ENCODE data around the gene KCTD6.

The KCTD6 gene

GRCh38 chr3:58502872-58503271 lies 11.0 kb downstream of the KCTD6 start:
- Histone ChIP-seq H3K4me3 (ENCODE audit: low read length in 2 of 2) (no peak overlapping the region), H3K27me3 (ENCODE audit: control insufficient read depth in 2 of 2, insufficient read depth in 2 of 2, low read length in 2 of 2) (no peaks in the 10 kb centered on the region), H3K27ac (ENCODE audit: low read depth in 2 of 2, low read length in 2 of 2) (no peak overlapping the region), H3K4me1 (ENCODE audit: control insufficient read depth in 2 of 2, insufficient read depth in 2 of 2, low read length in 2 of 2) (no peaks in the 10 kb centered on the region), H3K9me3 (ENCODE audit: control insufficient read depth in 2 of 2, low read length in 2 of 2) (no peaks in the 10 kb centered on the region), H3K9ac (ENCODE audit: low read depth in 1 of 2, low read length in 2 of 2) (no peak overlapping the region), H3K36me3 (ENCODE audit: control insufficient read depth in 2 of 2, insufficient read depth in 2 of 2, low read length in 2 of 2) (peaks cover 10 to 20% of the 10 kb centered on the region in 2 donors)

- no peak overlapping the region for H3K9ac ChIP-seq (ENCODE audit: low read depth in 1 of 2, low read length in 2 of 2)
- H3K9me3 ChIP-seq (ENCODE audit: control insufficient read depth in 2 of 2, low read length in 2 of 2), result no peaks in the 10 kb centered on the region
- no peak overlapping the region for H3K4me3 ChIP-seq (ENCODE audit: low read length in 2 of 2)
- H3K4me1 ChIP-seq (ENCODE audit: control insufficient read depth in 2 of 2, insufficient read depth in 2 of 2, low read length in 2 of 2), result no peaks in the 10 kb centered on the region
- H3K36me3 ChIP-seq (ENCODE audit: control insufficient read depth in 2 of 2, insufficient read depth in 2 of 2, low read length in 2 of 2), result peaks cover 4 to 11% of the 10 kb centered on the region in 2 donors
- no peaks in the 10 kb centered on the region for H3K27me3 ChIP-seq (ENCODE audit: control insufficient read depth in 2 of 2, insufficient read depth in 2 of 2, low read length in 2 of 2)
- no peak overlapping the region for H3K27ac ChIP-seq (ENCODE audit: low read depth in 2 of 2, low read length in 2 of 2)
Measured at GRCh38 chr3:58507356-58508078, 15.6 kb downstream of the KCTD6 start.

GRCh38 chr3:58508437-58508836 lies 16.5 kb downstream of the KCTD6 start:
- Histone ChIP-seq H3K4me3 (ENCODE audit: low read length in 2 of 2) (no peak overlapping the region), H3K27ac (ENCODE audit: low read depth in 2 of 2, low read length in 2 of 2) (no peak overlapping the region), H3K9me3 (ENCODE audit: control insufficient read depth in 2 of 2, low read length in 2 of 2) (no peaks in the 10 kb centered on the region), H3K36me3 (ENCODE audit: control insufficient read depth in 2 of 2, insufficient read depth in 2 of 2, low read length in 2 of 2) (peaks cover 9 to 15% of the 10 kb centered on the region in 2 donors), H3K4me1 (ENCODE audit: control insufficient read depth in 2 of 2, insufficient read depth in 2 of 2, low read length in 2 of 2) (no peaks in the 10 kb centered on the region), H3K27me3 (ENCODE audit: control insufficient read depth in 2 of 2, insufficient read depth in 2 of 2, low read length in 2 of 2) (no peaks in the 10 kb centered on the region), H3K9ac (ENCODE audit: low read depth in 1 of 2, low read length in 2 of 2) (no peak overlapping the region)

GRCh38 chr3:58514405-58514804 lies 22.5 kb downstream of the KCTD6 start:
- Histone ChIP-seq H3K9ac (ENCODE audit: low read depth in 1 of 2, low read length in 2 of 2) (no peak overlapping the region), H3K9me3 (ENCODE audit: control insufficient read depth in 2 of 2, low read length in 2 of 2) (no peaks in the 10 kb centered on the region), H3K4me3 (ENCODE audit: low read length in 2 of 2) (no peak overlapping the region), H3K27me3 (ENCODE audit: control insufficient read depth in 2 of 2, insufficient read depth in 2 of 2, low read length in 2 of 2) (no peaks in the 10 kb centered on the region), H3K27ac (ENCODE audit: low read depth in 2 of 2, low read length in 2 of 2) (no peak overlapping the region), H3K4me1 (ENCODE audit: control insufficient read depth in 2 of 2, insufficient read depth in 2 of 2, low read length in 2 of 2) (no peaks in the 10 kb centered on the region), H3K36me3 (ENCODE audit: control insufficient read depth in 2 of 2, insufficient read depth in 2 of 2, low read length in 2 of 2) (peaks cover 16 to 28% of the 10 kb centered on the region in 2 donors)

- no peaks in the 10 kb centered on the region for H3K27me3 ChIP-seq (ENCODE audit: control insufficient read depth in 2 of 2, insufficient read depth in 2 of 2, low read length in 2 of 2)
- no peak overlapping the region for H3K4me3 ChIP-seq (ENCODE audit: low read length in 2 of 2)
- peaks cover 17 to 27% of the 10 kb centered on the region in 2 donors for H3K36me3 ChIP-seq (ENCODE audit: control insufficient read depth in 2 of 2, insufficient read depth in 2 of 2, low read length in 2 of 2)
- H3K27ac ChIP-seq (ENCODE audit: low read depth in 2 of 2, low read length in 2 of 2), result no peak overlapping the region
- H3K9ac ChIP-seq (ENCODE audit: low read depth in 1 of 2, low read length in 2 of 2), result no peak overlapping the region
- no peaks in the 10 kb centered on the region for H3K9me3 ChIP-seq (ENCODE audit: control insufficient read depth in 2 of 2, low read length in 2 of 2)
- H3K4me1 ChIP-seq (ENCODE audit: control insufficient read depth in 2 of 2, insufficient read depth in 2 of 2, low read length in 2 of 2), result no peaks in the 10 kb centered on the region
Measured at GRCh38 chr3:58518291-58518789, 26.4 kb downstream of the KCTD6 start.

- no peaks in the 10 kb centered on the region for H3K9me3 ChIP-seq (ENCODE audit: control insufficient read depth in 2 of 2, low read length in 2 of 2)
- no peaks in the 10 kb centered on the region for H3K4me1 ChIP-seq (ENCODE audit: control insufficient read depth in 2 of 2, insufficient read depth in 2 of 2, low read length in 2 of 2)
- H3K36me3 ChIP-seq (ENCODE audit: control insufficient read depth in 2 of 2, insufficient read depth in 2 of 2, low read length in 2 of 2), result peaks cover 20 to 25% of the 10 kb centered on the region in 2 donors
- H3K27me3 ChIP-seq (ENCODE audit: control insufficient read depth in 2 of 2, insufficient read depth in 2 of 2, low read length in 2 of 2), result no peaks in the 10 kb centered on the region
- no peak overlapping the region for H3K9ac ChIP-seq (ENCODE audit: low read depth in 1 of 2, low read length in 2 of 2)
- H3K27ac ChIP-seq (ENCODE audit: low read depth in 2 of 2, low read length in 2 of 2), result no peak overlapping the region
- H3K4me3 ChIP-seq (ENCODE audit: low read length in 2 of 2), result no peak overlapping the region
Measured at GRCh38 chr3:58519668-58520402, 27.9 kb downstream of the KCTD6 start.

- Histone ChIP-seq H3K4me1 (ENCODE audit: control insufficient read depth in 2 of 2, insufficient read depth in 2 of 2, low read length in 2 of 2) (no peaks in the 10 kb centered on the region), H3K27ac (ENCODE audit: low read depth in 2 of 2, low read length in 2 of 2) (no peak overlapping the region), H3K9ac (ENCODE audit: low read depth in 1 of 2, low read length in 2 of 2) (no peak overlapping the region), H3K9me3 (ENCODE audit: control insufficient read depth in 2 of 2, low read length in 2 of 2) (no peaks in the 10 kb centered on the region), H3K27me3 (ENCODE audit: control insufficient read depth in 2 of 2, insufficient read depth in 2 of 2, low read length in 2 of 2) (no peaks in the 10 kb centered on the region), H3K4me3 (ENCODE audit: low read length in 2 of 2) (no peak overlapping the region), H3K36me3 (ENCODE audit: control insufficient read depth in 2 of 2, insufficient read depth in 2 of 2, low read length in 2 of 2) (peaks cover 20 to 24% of the 10 kb centered on the region in 2 donors)
Measured at GRCh38 chr3:58520403-58521335, 28.8 kb downstream of the KCTD6 start.

- no peaks in the 10 kb centered on the region for H3K4me1 ChIP-seq (ENCODE audit: control insufficient read depth in 2 of 2, insufficient read depth in 2 of 2, low read length in 2 of 2)
- no peak overlapping the region for H3K4me3 ChIP-seq (ENCODE audit: low read length in 2 of 2)
- no peak overlapping the region for H3K9ac ChIP-seq (ENCODE audit: low read depth in 1 of 2, low read length in 2 of 2)
- H3K9me3 ChIP-seq (ENCODE audit: control insufficient read depth in 2 of 2, low read length in 2 of 2), result no peaks in the 10 kb centered on the region
- H3K27ac ChIP-seq (ENCODE audit: low read depth in 2 of 2, low read length in 2 of 2), result no peak overlapping the region
- H3K27me3 ChIP-seq (ENCODE audit: control insufficient read depth in 2 of 2, insufficient read depth in 2 of 2, low read length in 2 of 2), result no peaks in the 10 kb centered on the region
- H3K36me3 ChIP-seq (ENCODE audit: control insufficient read depth in 2 of 2, insufficient read depth in 2 of 2, low read length in 2 of 2), result peaks cover 18 to 25% of the 10 kb centered on the region in 2 donors
Measured at GRCh38 chr3:58521336-58521670, 29.4 kb downstream of the KCTD6 start.

GRCh38 chr3:58521917-58522631 lies 30.2 kb downstream of the KCTD6 start:
- no peaks in the 10 kb centered on the region for H3K4me1 ChIP-seq (ENCODE audit: control insufficient read depth in 2 of 2, insufficient read depth in 2 of 2, low read length in 2 of 2)

More at GRCh38 chr3:58521917-58522631, 30.2 kb downstream of the KCTD6 start:
- Histone ChIP-seq H3K36me3 (ENCODE audit: control insufficient read depth in 2 of 2, insufficient read depth in 2 of 2, low read length in 2 of 2) (peaks cover 15 to 23% of the 10 kb centered on the region in 2 donors), H3K9me3 (ENCODE audit: control insufficient read depth in 2 of 2, low read length in 2 of 2) (no peaks in the 10 kb centered on the region), H3K4me3 (ENCODE audit: low read length in 2 of 2) (no peak overlapping the region), H3K27me3 (ENCODE audit: control insufficient read depth in 2 of 2, insufficient read depth in 2 of 2, low read length in 2 of 2) (no peaks in the 10 kb centered on the region), H3K9ac (ENCODE audit: low read depth in 1 of 2, low read length in 2 of 2) (no peak overlapping the region), H3K27ac (ENCODE audit: low read depth in 2 of 2, low read length in 2 of 2) (no peak overlapping the region)
